ENCODE measurements around the gene NRF1. TPM values are rescaled to one million over a fixed set of nuclear protein-coding genes. Genes with fewer than 3 reads are reported as not detected.

Gene NRF1
- polyA plus RNA-seq, 1 experiment = 13.3 TPM

DNA sequence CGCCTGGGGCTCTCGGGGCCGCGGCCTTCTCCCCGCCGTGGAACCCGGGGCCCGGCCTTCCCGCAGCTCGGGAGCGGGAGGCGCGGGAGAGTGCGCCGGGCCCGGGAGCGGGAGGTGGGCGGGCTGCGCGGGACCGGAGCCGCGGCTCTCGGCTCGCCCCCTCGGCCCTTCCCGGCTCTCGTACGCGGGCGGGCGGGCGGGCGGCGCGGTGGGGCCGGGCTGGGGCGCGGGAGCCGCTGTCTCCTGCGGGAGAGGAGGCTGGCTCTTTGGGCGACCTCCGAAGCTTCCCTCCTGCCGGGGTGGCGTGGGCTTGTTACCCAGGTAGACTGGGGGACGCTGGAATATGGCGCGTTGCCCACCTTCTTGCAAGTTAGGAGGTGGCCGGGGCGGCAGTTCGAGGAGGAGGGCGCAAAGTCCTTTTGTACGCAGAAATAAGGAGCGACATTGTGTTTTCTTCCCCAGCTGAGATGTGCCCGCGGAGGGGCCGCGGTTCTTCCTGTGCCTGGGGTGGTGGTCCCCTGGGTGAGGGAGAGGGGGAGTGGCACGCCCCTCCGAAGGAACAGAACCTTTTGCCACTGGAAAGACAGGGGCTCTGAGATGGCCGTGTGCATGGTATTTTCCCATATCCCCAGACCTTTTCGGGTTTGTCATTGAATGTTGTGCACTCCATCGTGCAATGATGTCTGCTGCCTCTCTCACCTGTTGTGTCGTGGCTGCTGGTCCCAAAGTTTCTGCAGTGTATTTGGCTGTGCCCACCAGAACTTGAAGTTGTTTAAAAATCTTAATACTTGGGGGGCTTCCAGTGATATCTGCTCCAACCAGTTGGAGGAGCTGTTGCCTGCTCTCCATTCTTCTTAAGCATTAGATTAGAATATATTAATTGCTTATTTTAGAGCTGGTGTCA, 844 bp downstream of the NRF1 start:
- POLR2A ChIA-PET = interaction anchor here (0.7 kb wide), 1 partner anchor 133 kb away, joined by 3 read pairs; no protein-coding TSS in a partner anchor
- peak overlapping the region; percentile 62 for H3K4me3 ChIP-seq (ENCODE audit: low read depth, low read length)
- H3K27me3 ChIP-seq (ENCODE audit: control insufficient read depth, insufficient read depth, low read length) = no peaks in the 10 kb centered on the region
- DNase-seq (ENCODE audit: low read depth) = no peak
- TF ChIP-seq, protein P1, sequence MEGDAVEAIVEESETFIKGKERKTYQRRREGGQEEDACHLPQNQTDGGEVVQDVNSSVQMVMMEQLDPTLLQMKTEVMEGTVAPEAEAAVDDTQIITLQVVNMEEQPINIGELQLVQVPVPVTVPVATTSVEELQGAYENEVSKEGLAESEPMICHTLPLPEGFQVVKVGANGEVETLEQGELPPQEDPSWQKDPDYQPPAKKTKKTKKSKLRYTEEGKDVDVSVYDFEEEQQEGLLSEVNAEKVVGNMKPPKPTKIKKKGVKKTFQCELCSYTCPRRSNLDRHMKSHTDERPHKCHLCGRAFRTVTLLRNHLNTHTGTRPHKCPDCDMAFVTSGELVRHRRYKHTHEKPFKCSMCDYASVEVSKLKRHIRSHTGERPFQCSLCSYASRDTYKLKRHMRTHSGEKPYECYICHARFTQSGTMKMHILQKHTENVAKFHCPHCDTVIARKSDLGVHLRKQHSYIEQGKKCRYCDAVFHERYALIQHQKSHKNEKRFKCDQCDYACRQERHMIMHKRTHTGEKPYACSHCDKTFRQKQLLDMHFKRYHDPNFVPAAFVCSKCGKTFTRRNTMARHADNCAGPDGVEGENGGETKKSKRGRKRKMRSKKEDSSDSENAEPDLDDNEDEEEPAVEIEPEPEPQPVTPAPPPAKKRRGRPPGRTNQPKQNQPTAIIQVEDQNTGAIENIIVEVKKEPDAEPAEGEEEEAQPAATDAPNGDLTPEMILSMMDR (IDR thresholded peaks at IDR 0.05; ENCODE audit: insufficient read depth, low read depth, low read length) = peak; percentile 71
- CTCF ChIA-PET = interaction anchor here (0.6 to 2.3 kb wide), 18 partner anchors 10 to 401 kb away, joined by 3 to 15 read pairs (median 4); no protein-coding TSS in a partner anchor
- H3K36me3 ChIP-seq (ENCODE audit: control insufficient read depth, insufficient read depth, low read length) = no peaks in the 10 kb centered on the region; the same call in 1 of the 2 replicates

DNA sequence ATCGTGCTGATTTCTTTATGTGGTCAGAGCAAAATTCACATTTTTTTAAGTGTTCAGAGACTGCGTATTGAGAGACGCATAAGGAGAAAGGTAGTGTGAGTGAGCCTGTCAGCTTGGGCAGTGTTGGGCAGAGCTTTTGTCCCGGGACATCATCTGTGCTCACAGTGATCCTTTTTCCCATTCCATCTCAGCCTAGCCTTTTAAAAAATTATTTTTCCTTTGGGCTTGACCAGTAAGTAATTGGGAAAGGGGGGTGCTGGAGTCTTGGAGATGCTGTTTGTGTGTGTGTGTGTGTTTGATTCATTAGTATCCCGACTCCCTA, 1.5 kb downstream of the NRF1 start:
- Histone ChIP-seq H3K4me3 (ENCODE audit: low read depth, low read length) (peak overlapping the region; percentile 62), H3K27me3 (ENCODE audit: control insufficient read depth, insufficient read depth, low read length) (no peaks in the 10 kb centered on the region), H3K36me3 (ENCODE audit: control insufficient read depth, insufficient read depth, low read length) (no peaks in the 10 kb centered on the region; the same call in 1 of the 2 replicates)
- TF ChIP-seq, protein P1 (IDR thresholded peaks at IDR 0.05; ENCODE audit: insufficient read depth, low read depth, low read length) = no peak
- CTCF ChIA-PET = interaction anchor here (0.5 to 2.3 kb wide), 16 partner anchors 10 to 400 kb away, joined by 3 to 15 read pairs (median 3); no protein-coding TSS in a partner anchor
- no peak for DNase-seq (ENCODE audit: low read depth)
- POLR2A ChIA-PET = interaction anchor here (0.7 kb wide), 1 partner anchor 134 kb away, joined by 3 read pairs; no protein-coding TSS in a partner anchor

DNA sequence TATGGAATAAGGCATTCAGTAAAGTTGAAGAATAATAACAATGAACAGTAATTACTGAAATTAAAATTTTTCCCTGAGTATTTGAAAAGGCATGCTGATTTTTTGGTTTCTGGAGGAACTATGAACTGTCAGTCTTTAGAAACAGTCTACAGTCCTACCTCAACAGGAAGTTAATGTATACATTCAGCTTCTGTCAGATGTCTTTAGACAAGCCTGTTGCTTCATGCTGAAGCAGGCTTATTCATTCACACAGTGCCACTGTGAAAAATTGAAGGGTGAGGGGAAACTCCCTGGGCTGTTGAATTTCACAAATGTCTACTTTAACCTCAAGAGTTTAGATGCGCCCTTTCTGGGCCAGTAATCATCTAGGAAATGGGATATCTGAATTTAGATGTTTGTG, 3.5 kb downstream of the NRF1 start:
- Histone ChIP-seq H3K27me3 (ENCODE audit: control insufficient read depth, insufficient read depth, low read length) (no peaks in the 10 kb centered on the region), H3K36me3 (ENCODE audit: control insufficient read depth, insufficient read depth, low read length) (no peaks in the 10 kb centered on the region), H3K4me3 (ENCODE audit: low read depth, low read length) (no peak overlapping the region)
- TF ChIP-seq, protein P1 (IDR thresholded peaks at IDR 0.05; ENCODE audit: insufficient read depth, low read depth, low read length) = no peak
- no peak for DNase-seq (ENCODE audit: low read depth)
- ChIA-PET CTCF (interaction anchor here (0.6 to 1.5 kb wide), 4 partner anchors 15 to 241 kb away, joined by 3 to 5 read pairs (median 3); no protein-coding TSS in a partner anchor), POLR2A (no interaction called here)

DNA sequence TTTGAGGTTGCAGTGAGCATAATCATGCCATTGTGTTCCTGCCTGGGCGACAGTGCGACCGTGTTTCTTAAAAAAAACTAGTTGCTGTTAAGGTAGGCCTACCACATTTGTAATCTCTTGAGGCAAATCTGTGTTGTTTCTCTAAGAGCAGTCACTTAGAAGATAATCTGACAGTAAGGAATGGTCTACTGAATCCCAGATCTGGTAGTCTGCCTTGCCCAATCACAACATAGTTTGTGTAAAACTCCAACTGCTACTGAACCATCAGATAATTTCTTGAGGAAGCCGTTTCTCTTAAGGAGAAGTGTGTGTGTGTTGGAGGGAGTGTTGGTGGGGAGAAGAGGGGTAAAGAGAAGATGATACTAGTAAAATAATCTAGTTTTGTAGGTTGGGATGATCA, 5.0 kb downstream of the NRF1 start:
- ChIA-PET POLR2A (interaction anchor here (0.6 kb wide), 1 partner anchor 182 kb away, joined by 3 read pairs; the partner anchor contains the start of gene STRIP2), CTCF (interaction anchor here (0.9 to 2.1 kb wide), 3 partner anchors 9 to 28 kb away, joined by 3 to 6 read pairs (median 5); no protein-coding TSS in a partner anchor)
- Histone ChIP-seq H3K36me3 (ENCODE audit: control insufficient read depth, insufficient read depth, low read length) (no peaks in the 10 kb centered on the region), H3K27me3 (ENCODE audit: control insufficient read depth, insufficient read depth, low read length) (no peaks in the 10 kb centered on the region), H3K4me3 (ENCODE audit: low read depth, low read length) (no peak overlapping the region)
- no peak for DNase-seq (ENCODE audit: low read depth)
- TF ChIP-seq, protein P1 (IDR thresholded peaks at IDR 0.05; ENCODE audit: insufficient read depth, low read depth, low read length) = no peak

DNA sequence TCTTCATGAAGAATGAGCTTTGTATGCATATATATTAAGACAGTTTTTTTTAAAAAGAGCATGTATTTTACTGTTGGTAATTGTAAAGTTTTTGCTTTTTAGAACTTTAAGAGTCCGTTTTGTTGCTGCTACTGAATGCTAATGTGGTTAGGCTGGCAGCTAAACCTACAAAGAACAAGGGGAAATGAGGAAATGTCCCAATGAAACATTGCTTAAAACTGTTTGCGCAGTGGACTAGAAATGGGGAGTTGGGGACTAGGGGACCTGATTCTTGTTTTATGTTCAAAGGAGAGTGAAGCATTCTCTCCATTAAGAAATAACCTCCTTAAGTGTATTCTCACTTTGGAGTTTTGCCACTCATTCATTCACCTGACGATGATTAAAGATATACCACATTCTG, 5.7 kb downstream of the NRF1 start:
- no peak for DNase-seq (ENCODE audit: low read depth)
- Histone ChIP-seq H3K4me3 (ENCODE audit: low read depth, low read length) (no peak overlapping the region), H3K36me3 (ENCODE audit: control insufficient read depth, insufficient read depth, low read length) (no peaks in the 10 kb centered on the region), H3K27me3 (ENCODE audit: control insufficient read depth, insufficient read depth, low read length) (no peaks in the 10 kb centered on the region)
- TF ChIP-seq, protein P1 (IDR thresholded peaks at IDR 0.05; ENCODE audit: insufficient read depth, low read depth, low read length) = no peak
- POLR2A ChIA-PET = interaction anchor here (0.6 kb wide), 1 partner anchor 183 kb away, joined by 3 read pairs; the partner anchor contains the start of gene STRIP2
- CTCF ChIA-PET = interaction anchor here (0.9 to 2.1 kb wide), 2 partner anchors 9 to 27 kb away, joined by 3 to 6 read pairs; no protein-coding TSS in a partner anchor
